A673 (cell line): ENCODE results near the gene ATP1A2. TPM values are rescaled to one million over a fixed set of nuclear protein-coding genes. Genes with fewer than 3 reads are reported as not detected.

Experiments
- BruUV-seq: library from RNA; stranded (reverse); fragments of 400-500 nt; replicated peaks from 2 replicates; lab custom pipeline; 2021; lab: Mats Ljungman, UMichigan
- CTCF ChIA-PET: fragments of 300-600 bp; sonication (Branson Sonifier 250); formaldehyde crosslinking; loops from one replicate; lab custom pipeline; 2022; ENCODE audit warnings: antibody characterized with exemption; lab: Charles Lee
- POLR2A ChIA-PET: fragments of 300-600 bp; sonication (Branson Sonifier 250); formaldehyde crosslinking; loops from one replicate; lab custom pipeline; 2022; ENCODE audit warnings: antibody characterized with exemption; ENCODE audit not compliant: low non-redundant PET; lab: Charles Lee
- DNase-seq: peaks from one replicate; pipeline ENCODE4 v3.0.0-alpha.2; 2015; ENCODE audit warnings: low spot score
- H3K27ac ChIP-seq: fragments of 200-600 bp; sonication (generic); 2 replicates; pipeline ENCODE4 v1.5.1; 2016; ENCODE audit warnings: mixed run types, low read depth, mild to moderate bottlenecking, mixed read lengths, antibody characterized with exemption, low read length; ENCODE audit not compliant: poor library complexity, severe bottlenecking
- H3K27me3 ChIP-seq: fragments of 200-600 bp; sonication (generic); replicated peaks from 2 replicates; pipeline ENCODE4 v1.6.1; 2017; ENCODE audit warnings: mixed run types, low read depth, mild to moderate bottlenecking, mixed read lengths, antibody characterized with exemption, low read length; ENCODE audit not compliant: insufficient read depth, poor library complexity
- H3K36me3 ChIP-seq: fragments of 200-600 bp; sonication (generic); 2 replicates; pipeline ENCODE4 v1.6.1; 2016; ENCODE audit warnings: mixed run types, mild to moderate bottlenecking, mixed read lengths, antibody characterized with exemption, low read length; ENCODE audit not compliant: insufficient read depth, poor library complexity, severe bottlenecking
- H3K4me1 ChIP-seq: fragments of 200-600 bp; sonication (generic); 2 replicates; pipeline ENCODE4 v1.6.1; 2017; ENCODE audit warnings: mixed run types, mild to moderate bottlenecking, mixed read lengths, antibody characterized with exemption, low read length; ENCODE audit not compliant: insufficient read depth, poor library complexity, severe bottlenecking
- H3K4me3 ChIP-seq: fragments of 200-600 bp; sonication (generic); 2 replicates; pipeline ENCODE4 v1.5.1; 2016; ENCODE audit warnings: low read depth, mixed run types, mild to moderate bottlenecking, mixed read lengths, low read length; ENCODE audit not compliant: poor library complexity, severe bottlenecking
- H3K9me3 ChIP-seq: fragments of 200-600 bp; sonication (generic); 2 replicates; pipeline ENCODE4 v1.6.1; 2016; ENCODE audit warnings: mixed run types, low read depth, mild to moderate bottlenecking, mixed read lengths, antibody characterized with exemption, low read length; ENCODE audit not compliant: poor library complexity, severe bottlenecking
- EZH2 ChIP-seq: fragments of 200-600 bp; sonication (generic); IDR thresholded peaks from 2 replicates; pipeline ENCODE4 v1.6.1; 2017; ENCODE audit warnings: borderline replicate concordance, low read depth, mild to moderate bottlenecking, mixed read lengths, antibody characterized with exemption, low read length; ENCODE audit not compliant: poor library complexity, severe bottlenecking
- intact Hi-C: fragments of 100-400 bp; cut with micrococcal nuclease; formaldehyde crosslinking; loops from one replicate; pipeline ENCODE4 v1.10.0; 2022; ENCODE audit not compliant: unreplicated experiment
- total RNA-seq: library from RNA; stranded (reverse); gene quantifications from 2 replicates; pipeline ENCODE4 v1.2.3, GENCODE V29; 2021
- TF ChIP-seq, protein P1 (sequence below): fragments of 300-800, 200-600 bp; sonication (generic); conservative IDR thresholded peaks from 2 replicates; pipeline ENCODE4 v1.5.1; 2017; ENCODE audit warnings: low read depth, mild to moderate bottlenecking, antibody characterized with exemption, low read length, moderate library complexity, mixed read lengths

The ATP1A2 gene
- total RNA-seq, 1 experiment from 2014 or later = not detected

DNA sequence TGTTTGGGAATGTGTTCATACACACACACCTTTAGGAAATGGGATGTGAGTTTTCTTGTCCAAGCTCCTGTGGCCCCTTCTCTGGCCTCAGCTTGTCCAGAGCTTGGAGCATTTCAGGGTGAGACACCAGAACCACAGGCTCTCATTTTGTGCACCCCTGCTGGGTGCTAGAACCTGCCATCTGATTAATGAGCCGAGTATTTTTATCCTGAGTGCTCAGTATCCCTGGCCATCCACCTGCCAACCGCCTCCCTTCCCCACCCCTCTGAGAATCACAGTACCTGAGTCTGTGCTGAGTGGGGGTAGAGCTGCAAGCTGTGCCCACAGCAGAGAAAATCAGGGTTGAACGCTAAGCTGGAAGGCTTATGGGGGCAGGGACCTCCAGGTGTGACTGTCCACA, 76.2 kb downstream of the ATP1A2 start:
- POLR2A ChIA-PET = interaction anchor here (0.6 kb wide), 1 partner anchor 54 kb away, joined by 3 read pairs; no protein-coding TSS in a partner anchor
- Histone ChIP-seq H3K9me3 (no peaks in the 10 kb centered on the region), H3K4me1 (no peaks in the 10 kb centered on the region), H3K36me3 (no peaks in the 10 kb centered on the region), H3K4me3 (no peak overlapping the region), H3K27me3 (no peaks in the 10 kb centered on the region), H3K27ac (no peak overlapping the region)
- DNase-seq = no peak
- CTCF ChIA-PET = interaction anchor here (0.6 kb wide), 1 partner anchor 71 kb away, joined by 4 read pairs; no protein-coding TSS in a partner anchor
- TF ChIP-seq EZH2 = no peak
- TF ChIP-seq, protein P1, sequence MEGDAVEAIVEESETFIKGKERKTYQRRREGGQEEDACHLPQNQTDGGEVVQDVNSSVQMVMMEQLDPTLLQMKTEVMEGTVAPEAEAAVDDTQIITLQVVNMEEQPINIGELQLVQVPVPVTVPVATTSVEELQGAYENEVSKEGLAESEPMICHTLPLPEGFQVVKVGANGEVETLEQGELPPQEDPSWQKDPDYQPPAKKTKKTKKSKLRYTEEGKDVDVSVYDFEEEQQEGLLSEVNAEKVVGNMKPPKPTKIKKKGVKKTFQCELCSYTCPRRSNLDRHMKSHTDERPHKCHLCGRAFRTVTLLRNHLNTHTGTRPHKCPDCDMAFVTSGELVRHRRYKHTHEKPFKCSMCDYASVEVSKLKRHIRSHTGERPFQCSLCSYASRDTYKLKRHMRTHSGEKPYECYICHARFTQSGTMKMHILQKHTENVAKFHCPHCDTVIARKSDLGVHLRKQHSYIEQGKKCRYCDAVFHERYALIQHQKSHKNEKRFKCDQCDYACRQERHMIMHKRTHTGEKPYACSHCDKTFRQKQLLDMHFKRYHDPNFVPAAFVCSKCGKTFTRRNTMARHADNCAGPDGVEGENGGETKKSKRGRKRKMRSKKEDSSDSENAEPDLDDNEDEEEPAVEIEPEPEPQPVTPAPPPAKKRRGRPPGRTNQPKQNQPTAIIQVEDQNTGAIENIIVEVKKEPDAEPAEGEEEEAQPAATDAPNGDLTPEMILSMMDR = no peak
- intact Hi-C loops = loop anchor here (2.0 to 5.0 kb wide), 2 partner anchors 61 to 91 kb away; no protein-coding TSS in a partner anchor
- BruUV-seq = no TSS peak

DNA sequence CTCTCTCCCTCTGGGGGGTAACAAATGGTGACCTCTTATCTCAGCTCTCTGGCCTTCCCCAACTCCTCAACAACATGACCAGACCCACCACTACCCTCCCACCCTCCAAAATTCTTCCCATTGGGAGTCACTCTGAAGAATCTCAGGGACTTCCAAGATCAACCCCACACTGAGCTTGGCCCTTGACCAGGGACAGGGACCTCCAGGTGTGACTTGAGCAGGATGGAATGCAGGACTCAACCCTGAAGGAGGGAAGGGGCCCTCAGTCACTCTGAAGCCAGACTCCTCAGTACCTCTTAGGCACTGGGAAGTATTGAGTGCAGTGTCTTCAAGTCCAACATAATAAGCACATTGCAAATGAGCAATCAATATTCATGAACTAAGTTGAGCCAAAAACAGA, 76.7 kb downstream of the ATP1A2 start:
- intact Hi-C loops = loop anchor here (2.0 to 5.0 kb wide), 2 partner anchors 60 to 91 kb away; no protein-coding TSS in a partner anchor
- H3K27ac ChIP-seq = no peak overlapping the region
- CTCF ChIA-PET = interaction anchor here (0.6 kb wide), 1 partner anchor 62 kb away, joined by 10 read pairs; no protein-coding TSS in a partner anchor
- no peak for TF ChIP-seq EZH2
- TF ChIP-seq, protein P1 = no peak
- H3K36me3 ChIP-seq = no peaks in the 10 kb centered on the region
- H3K4me3 ChIP-seq = no peak overlapping the region
- no TSS peak for BruUV-seq
- no peaks in the 10 kb centered on the region for H3K27me3 ChIP-seq
- no peaks in the 10 kb centered on the region for H3K9me3 ChIP-seq
- POLR2A ChIA-PET = interaction anchor here (0.6 kb wide), 1 partner anchor 53 kb away, joined by 3 read pairs; no protein-coding TSS in a partner anchor
- H3K4me1 ChIP-seq = no peaks in the 10 kb centered on the region
- no peak for DNase-seq

Other genes starting within 250 kb of the ATP1A2 start
- 1.5 and 3.6 TPM in 2 replicates for gene CFAP45, start 215.6 kb upstream of the ATP1A2 start, total RNA-seq
- 155 and 198 TPM in 2 replicates for gene TAGLN2, start 190.3 kb upstream of the ATP1A2 start, total RNA-seq
- 6.5 and 7.1 TPM in 2 replicates for gene IGSF9, start 170.1 kb upstream of the ATP1A2 start, total RNA-seq
- gene SLAMF9, start 161.5 kb upstream of the ATP1A2 start, total RNA-seq = not detected in 2 replicates
- 4.6 and 5.3 TPM in 2 replicates for gene PIGM, start 83.8 kb upstream of the ATP1A2 start, total RNA-seq
- gene KCNJ10, start 45.6 kb upstream of the ATP1A2 start, total RNA-seq = not detected in 2 replicates
- gene KCNJ9, start 34.2 kb upstream of the ATP1A2 start, total RNA-seq = not detected in 2 replicates
- gene IGSF8, start 17.1 kb upstream of the ATP1A2 start, total RNA-seq = 14.0 and 18.1 TPM in 2 replicates
- not detected in 2 replicates for gene ATP1A4, start 35.8 kb downstream of the ATP1A2 start, total RNA-seq
- gene CASQ1, start 74.8 kb downstream of the ATP1A2 start, total RNA-seq = not detected in 2 replicates
- gene PEA15, start 89.6 kb downstream of the ATP1A2 start, total RNA-seq = 69.6 and 87.7 TPM in 2 replicates
- 108 and 115 TPM in 2 replicates for gene DCAF8, start 146.8 kb downstream of the ATP1A2 start, total RNA-seq
- gene PEX19, start 169.4 kb downstream of the ATP1A2 start, total RNA-seq = 67.0 and 69.1 TPM in 2 replicates
- 134 and 166 TPM in 2 replicates for gene COPA, start 227.5 kb downstream of the ATP1A2 start, total RNA-seq
- 58.0 and 64.6 TPM in 2 replicates for gene NCSTN, start 227.6 kb downstream of the ATP1A2 start, total RNA-seq